HepG2 (cell line): Measurements from ENCODE around the gene CYP27A1. TPM values are rescaled to one million over a fixed set of nuclear protein-coding genes. Genes with fewer than 3 reads are reported as not detected.

Source experiments
- ATAC-seq: fragments of 200-7000 bp; cut with Tn5 transposase; 3 replicates; pipeline ENCODE4 v1.9.1; 2020; ENCODE audit warnings: mild to moderate bottlenecking, moderate library complexity
- BruUV-seq: library from RNA; stranded (reverse); fragments of 400-500 nt; replicated peaks from 2 replicates; lab custom pipeline; 2021; lab: Mats Ljungman, UMichigan
- CTCF ChIA-PET: fragments of 300-600 bp; formaldehyde crosslinking; extraction: SDS; loops from one replicate; lab custom pipeline; 2021; ENCODE audit warnings: low total read pairs, inconsistent platforms, low intra/inter-chr PET ratio; lab: Yijun Ruan, JAX
- POLR2A ChIA-PET: fragments of 350-600 bp; sonication (Branson Sonifier 250); formaldehyde crosslinking; loops from one replicate; lab custom pipeline; 2020; ENCODE audit warnings: antibody characterized with exemption, inconsistent platforms; lab: Yijun Ruan, JAX
- DNase-seq: peaks from one replicate; pipeline ENCODE4 v3.0.0-alpha.2; 2015; ENCODE audit warnings: low spot score
- FAIRE-seq: peaks from 3 replicates; lab custom pipeline; 2011; peaks lifted over from hg19 to GRCh38; lab: Jason Lieb, UNC
- H2AFZ ChIP-seq: one replicate; pipeline ENCODE4 v1.6.1; 2011; ENCODE audit warnings: low read length, inconsistent platforms
- H3K27ac ChIP-seq: fragments of 300-600 bp; 3 replicates; pipeline ENCODE4 v1.8.0; 2011; ENCODE audit warnings: mixed run types, mild to moderate bottlenecking, mixed read lengths, low read length, inconsistent platforms; ENCODE audit not compliant: insufficient read depth; ENCODE audit errors: extremely low read length
- H3K27me3 ChIP-seq, 2 experiments: fragments of 200-600 bp in 1 of 2; 2 replicates in 1 of 2; 3 replicates in 1 of 2; pipeline versions ENCODE4 v1.6.0 to v1.8.0; 2011; ENCODE audit warnings: low read length in 2 of 2, mild to moderate bottlenecking in 2 of 2, moderate library complexity in 2 of 2, inconsistent platforms in 1 of 2; ENCODE audit not compliant: insufficient read depth in 2 of 2, control insufficient read depth in 1 of 2
- H3K36me3 ChIP-seq, 2 experiments: fragments of 200-600 bp in 1 of 2; replicated peaks in 1 of 2; 2 replicates in 1 of 2; 3 replicates in 1 of 2; pipeline versions ENCODE4 v1.5.1 to v1.8.0; 2011; ENCODE audit warnings: low read length in 2 of 2, inconsistent platforms in 1 of 2; ENCODE audit not compliant: insufficient read depth in 2 of 2, control insufficient read depth in 1 of 2
- H3K4me1 ChIP-seq: 2 replicates; pipeline ENCODE4 v1.5.1; 2012; ENCODE audit warnings: low read length, inconsistent platforms; ENCODE audit not compliant: insufficient read depth
- H3K4me2 ChIP-seq: 2 replicates; pipeline ENCODE4 v1.6.0; 2011; ENCODE audit warnings: low read depth, low read length, inconsistent platforms
- H3K4me3 ChIP-seq, 3 experiments: fragments of 200-600 bp in 1 of 3; sonication (generic), shearing (Covaris generic) in 1 of 3; replicated peaks in 1 of 3; 2 replicates each; pipeline ENCODE4 v1.5.1; 2011 to 2016; ENCODE audit warnings: low read length in 3 of 3, inconsistent platforms in 2 of 3, low read depth in 2 of 3, mild to moderate bottlenecking in 2 of 3, control low read depth in 1 of 3, mixed read lengths in 1 of 3; ENCODE audit not compliant: insufficient read depth in 1 of 3
- H3K79me2 ChIP-seq: one replicate; pipeline ENCODE4 v1.6.1; 2011; ENCODE audit warnings: low read length, inconsistent platforms; ENCODE audit not compliant: insufficient read depth
- H3K9ac ChIP-seq: 2 replicates; pipeline ENCODE4 v1.6.0; 2011; ENCODE audit warnings: mild to moderate bottlenecking, low read depth, low read length, inconsistent platforms; ENCODE audit not compliant: insufficient read depth
- H3K9me3 ChIP-seq: 2 replicates; pipeline ENCODE4 v1.5.1; 2012; ENCODE audit warnings: mild to moderate bottlenecking, low read length
- H4K20me1 ChIP-seq: 2 replicates; pipeline ENCODE4 v1.6.0; 2011; ENCODE audit warnings: inconsistent platforms, mild to moderate bottlenecking, low read length, moderate library complexity; ENCODE audit not compliant: insufficient read depth
- AKNA ChIP-seq: sonication (generic); formaldehyde crosslinking; IDR thresholded peaks from 2 replicates; pipeline ENCODE4 v1.4.0; 2020; ENCODE audit warnings: missing genetic modification reagents, borderline replicate concordance
- ATRX ChIP-seq: sonication (generic); formaldehyde crosslinking; IDR thresholded peaks from 2 replicates; pipeline ENCODE4 v1.4.0; 2020; ENCODE audit warnings: missing genetic modification reagents, borderline replicate concordance
- E2F2 ChIP-seq: sonication (generic); formaldehyde crosslinking; IDR thresholded peaks from 2 replicates; pipeline ENCODE4 v1.4.0; 2020; ENCODE audit warnings: missing genetic modification reagents, borderline replicate concordance
- ELF1 ChIP-seq: sonication (generic); formaldehyde crosslinking; IDR thresholded peaks from 2 replicates; pipeline ENCODE4 v1.4.0; 2020; ENCODE audit warnings: missing genetic modification reagents
- EZH2 ChIP-seq: conservative IDR thresholded peaks from 2 replicates; pipeline ENCODE4 v1.6.1; 2012; ENCODE audit warnings: mild to moderate bottlenecking, low read depth, low read length, moderate library complexity
- MEF2D ChIP-seq: sonication (generic); formaldehyde crosslinking; IDR thresholded peaks from 2 replicates; pipeline ENCODE4 v1.5.1; 2020; ENCODE audit warnings: mild to moderate bottlenecking, missing genetic modification reagents
- NR2F6 ChIP-seq, 2 experiments: IDR thresholded peaks; 2 replicates each; pipeline ENCODE4 v1.6.1; 2016; ENCODE audit warnings: antibody characterized with exemption in 1 of 2, mild to moderate bottlenecking in 1 of 2
- SMARCC2 ChIP-seq: fragments of 450-650 bp; IDR thresholded peaks from 2 replicates; pipeline ENCODE4 v1.6.1; 2017; ENCODE audit warnings: antibody characterized with exemption, mild to moderate bottlenecking
- TCF7L2 ChIP-seq: IDR thresholded peaks from 2 replicates; pipeline ENCODE4 v1.6.1; 2011; ENCODE audit warnings: mild to moderate bottlenecking, low read depth, low read length, moderate library complexity
- TRIM24 ChIP-seq: sonication (generic); formaldehyde crosslinking; IDR thresholded peaks from 2 replicates; pipeline ENCODE4 v1.8.0; 2022; ENCODE audit warnings: mild to moderate bottlenecking, missing genetic modification reagents
- ZNF441 ChIP-seq: sonication (generic); formaldehyde crosslinking; IDR thresholded peaks from 2 replicates; pipeline ENCODE4 v1.7.0; 2021; ENCODE audit warnings: missing genetic modification reagents, borderline replicate concordance
- ZNF646 ChIP-seq: sonication (generic); formaldehyde crosslinking; IDR thresholded peaks from 2 replicates; pipeline ENCODE4 v1.9.0; 2021; ENCODE audit warnings: mild to moderate bottlenecking, missing genetic modification reagents
- WGBS: methylation state at CpG from one replicate; pipeline ENCODE4 v1.1.6; 2017; ENCODE audit warnings: low lambda C conversion rate; 5-methylcytosine and 5-hydroxymethylcytosine counted together
- in situ Hi-C: cut with HindIII; loops from 2 replicates; pipeline ENCODE4 v1.10.0; 2017; ENCODE audit warnings: low pct_unique_long_range_greater_than_20kb; ENCODE audit not compliant: extremely low pct_ligation_motif_present
- intact Hi-C: fragments of 100-400 bp; cut with micrococcal nuclease; formaldehyde crosslinking; loops from one replicate; pipeline ENCODE4 v1.10.0; 2022; ENCODE audit not compliant: unreplicated experiment
- polyA plus RNA-seq, 8 experiments: library from polyadenylated mRNA; depleted of rRNA in 3 of 8; stranded (reverse) in 7 of 8; unstranded in 1 of 8; fragments of >200 nt; fragmentation: Illumina TruSeq in 4 of 8; extraction: Trizol in 4 of 8; gene quantifications; 2 replicates each; pipeline versions ENCODE4 v1.2.1 to v1.2.3, GENCODE V29; 2011 to 2016; ENCODE audit warnings: low read depth in 4 of 8, missing spikeins in 1 of 8, mixed read lengths in 1 of 8; ENCODE audit not compliant: insufficient read depth in 1 of 8
- total RNA-seq, 5 experiments: library from RNA; depleted of rRNA; stranded (reverse); fragments of >200 nt; fragmentation: Illumina TruSeq; extraction: Trizol; gene quantifications; 2 replicates each; pipeline ENCODE4 v1.2.3, GENCODE V29; 2016; ENCODE audit warnings: low read depth in 1 of 5

Gene CYP27A1
- total and polyA plus RNA-seq, 2 of the 13 experiments (the other 11 are each of a cell fraction or from before 2014, with no cell fraction given): 157 to 266 TPM

GRCh38 chr2:218810256-218810655 is 28.3 kb downstream of the CYP27A1 start (continued):
- TF ChIP-seq ZNF646 (CRISPR knock-in tag) (no peak), ATRX (no peak), ELF1 (CRISPR knock-in tag) (no peak), EZH2 (no peak), TRIM24 (CRISPR knock-in tag) (no peak), MEF2D (no peak), NR2F6 (IDR thresholded peaks at IDR 0.05) (no peak), NR2F6 (CRISPR knock-in tag; IDR thresholded peaks at IDR 0.05) (no peak)
- TF ChIP-seq, all 625 proteins: peak for 0

GRCh38 chr2:218811382-218811781 is 29.4 kb downstream of the CYP27A1 start:
- intact Hi-C loops (no loop called here), in situ Hi-C loops (no loop called here)
- H3K27me3 ChIP-seq: no peaks in the 10 kb centered on the region
- no peaks in the 10 kb centered on the region for H4K20me1 ChIP-seq
- no peak for DNase-seq
- no TSS peak for BruUV-seq
- peaks cover 42 to 69% of the 10 kb centered on the region in 2 experiments for H3K36me3 ChIP-seq
- 90% methylated on average over 3 of the region's 4 CpGs for WGBS
- H3K4me3 ChIP-seq: no peak overlapping the region
- no peak for FAIRE-seq
- CTCF ChIA-PET: no interaction called here
- H3K27ac ChIP-seq: no peak overlapping the region
- POLR2A ChIA-PET: no interaction called here
- ATAC-seq: no peak
- H3K9me3 ChIP-seq: no peaks in the 10 kb centered on the region
- H3K4me1 ChIP-seq: peaks cover 23% of the 10 kb centered on the region
- peaks cover 30% of the 10 kb centered on the region for H3K79me2 ChIP-seq
- no peak overlapping the region for H3K9ac ChIP-seq
- no peak overlapping the region for H2AFZ ChIP-seq
- H3K4me2 ChIP-seq: no peak overlapping the region
- TF ChIP-seq TCF7L2 (no peak), ZNF441 (CRISPR knock-in tag) (no peak), SMARCC2 (no peak), E2F2 (CRISPR knock-in tag) (no peak), AKNA (CRISPR knock-in tag) (no peak)
